Natural killer cell (primary cell): ENCODE results near the gene MAP3K6. TPM values are rescaled to one million over a fixed set of nuclear protein-coding genes. Genes with fewer than 3 reads are reported as not detected.

ENCODE experiments used
- ATAC-seq, 3 donors: fragments of 150-1000 bp in 2 of 3; fragments of 200-7000 bp in 1 of 3; cut with Tn5 transposase; 1 replicate in 1 of 3; 2 replicates in 2 of 3; pipeline ENCODE4 v1.10.0; 2021; ENCODE audit warnings: mild to moderate bottlenecking in 2 of 3, moderate library complexity in 2 of 3
- DNase-seq, 2 donors: peaks; one replicate each; pipeline versions ENCODE4 v3.0.0 to v3.0.0-alpha.2; 2013 to 2021; ENCODE audit warnings: mixed read lengths in 1 of 2
- H3K27ac ChIP-seq: one replicate; pipeline ENCODE4 v1.5.1; 2013; ENCODE audit warnings: mild to moderate bottlenecking, low read length
- H3K27me3 ChIP-seq: one replicate; pipeline ENCODE4 v1.6.1; 2013; ENCODE audit warnings: low read length; ENCODE audit not compliant: control insufficient read depth, insufficient read depth
- H3K36me3 ChIP-seq: one replicate; pipeline ENCODE4 v1.6.1; 2013; ENCODE audit warnings: low read length; ENCODE audit not compliant: control insufficient read depth, insufficient read depth
- H3K4me1 ChIP-seq: one replicate; pipeline ENCODE4 v1.6.1; 2013; ENCODE audit warnings: low read length; ENCODE audit not compliant: control insufficient read depth, insufficient read depth
- H3K4me3 ChIP-seq: one replicate; pipeline ENCODE4 v1.5.1; 2013; ENCODE audit warnings: low read length
- H3K9me3 ChIP-seq: one replicate; pipeline ENCODE4 v1.6.1; 2013; ENCODE audit warnings: low read length; ENCODE audit not compliant: control insufficient read depth, insufficient read depth
- H3K27ac Mint-ChIP-seq, 2 donors: one replicate each; pipeline ENCODE4 v1.8.0; 2022; ENCODE audit warnings: mild to moderate bottlenecking in 2 of 2, mixed read lengths in 2 of 2, moderate library complexity in 1 of 2
- H3K27me3 Mint-ChIP-seq, 2 donors: one replicate each; pipeline ENCODE4 v1.8.0; 2022; ENCODE audit warnings: low read depth in 2 of 2, mixed read lengths in 2 of 2
- H3K36me3 Mint-ChIP-seq: one replicate; pipeline ENCODE4 v1.8.0; 2022; ENCODE audit warnings: mixed read lengths
- H3K4me1 Mint-ChIP-seq, 2 donors: one replicate each; pipeline ENCODE4 v1.8.0; 2022; ENCODE audit warnings: mixed read lengths in 2 of 2
- H3K4me3 Mint-ChIP-seq: one replicate; pipeline ENCODE4 v1.8.0; 2022; ENCODE audit warnings: mild to moderate bottlenecking, moderate library complexity, mixed read lengths
- H3K9me3 Mint-ChIP-seq, 2 donors: one replicate each; pipeline ENCODE4 v1.8.0; 2022; ENCODE audit warnings: mixed read lengths in 2 of 2
- CTCF ChIP-seq: fragments of 200-600 bp; IDR thresholded peaks from one replicate; pipeline ENCODE4 v1.8.0; 2022; ENCODE audit warnings: antibody characterized with exemption
- WGBS: methylation state at CpG from one replicate; pipeline ENCODE4 v1.1.7; 2013; ENCODE audit warnings: missing lambda C conversion rate; ENCODE audit not compliant: insufficient coverage; 5-methylcytosine and 5-hydroxymethylcytosine counted together
- intact Hi-C: fragments of 100-400 bp; cut with micrococcal nuclease; formaldehyde crosslinking; loops from one replicate; pipeline ENCODE4 v1.14.2; 2022
- total RNA-seq, 4 donors: library from RNA; stranded (reverse); fragments of 120-200 nt in 1 of 4; gene quantifications; one replicate each; pipeline versions ENCODE4 v1.2.3 to v1.2.4, GENCODE V29; 2013 to 2022

Gene MAP3K6
- total RNA-seq, 3 donors from 2014 or later (not counting 1 experiment from before 2014, with no cell fraction given), result 8.2 to 15.1 (median 12.1) TPM

DNA sequence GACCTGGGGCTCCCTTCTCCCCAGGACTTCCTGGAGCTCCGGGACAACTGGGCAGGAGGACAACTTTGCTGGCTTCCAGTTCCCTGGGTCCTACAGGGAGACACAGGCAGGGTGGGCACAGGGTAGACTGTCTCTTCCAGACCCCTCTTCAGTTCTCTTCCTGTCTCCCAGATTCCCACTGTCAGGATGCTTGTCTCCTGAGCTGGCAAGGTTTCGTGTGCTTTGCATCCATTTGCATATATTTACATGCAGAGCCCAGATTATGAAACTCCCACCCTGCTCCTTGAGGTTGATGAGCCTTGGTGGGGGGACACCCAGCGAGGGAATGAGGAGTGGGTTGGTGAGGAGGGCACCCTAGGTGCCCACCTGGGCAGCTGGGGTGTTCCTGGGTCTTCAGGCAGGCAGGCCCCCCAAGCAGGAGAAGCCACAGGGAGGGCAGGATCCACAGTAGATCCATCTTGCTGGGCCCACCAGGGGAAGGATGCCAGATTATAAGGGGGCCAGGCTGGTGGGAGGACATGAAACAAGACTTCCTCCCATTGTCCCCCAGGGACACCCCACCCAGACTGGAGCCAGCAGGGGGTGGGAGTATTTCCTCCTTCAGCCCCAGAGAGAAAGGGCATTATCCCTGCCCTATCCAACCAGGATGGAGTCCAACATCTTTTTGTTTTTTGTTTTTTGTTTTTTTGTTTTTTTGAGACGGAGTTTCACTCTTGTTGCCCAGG is 7.8 kb upstream of the MAP3K6 start, which contains the start of gene FCN3:
Gene FCN3, minus strand, starts transcription at position 463 of the 725 bp plus-strand sequence. Its CDS starts 6 bp downstream, at position 457.
- Histone ChIP-seq H3K27me3 (no peaks in the 10 kb centered on the region), H3K36me3 (no peaks in the 10 kb centered on the region), H3K9me3 (no peaks in the 10 kb centered on the region), H3K4me1 (peaks cover 10% of the 10 kb centered on the region), H3K4me3 (no peak within 1 kb of the TSS), H3K27ac (no peak within 1 kb of the TSS)
- no peaks in the 10 kb centered on the region for H3K36me3 Mint-ChIP-seq
- ATAC-seq (no peak), DNase-seq (no peak)
- TF ChIP-seq CTCF, result no peak
- WGBS, result 97% methylated on average over 4 of the region's 4 CpGs
- H3K4me3 Mint-ChIP-seq, result no peak within 1 kb of the TSS
- no peaks in the 10 kb centered on the region for H3K9me3 Mint-ChIP-seq
- H3K27ac Mint-ChIP-seq, result no peak within 1 kb of the TSS
- no peaks in the 10 kb centered on the region for H3K4me1 Mint-ChIP-seq
- intact Hi-C loops, result no loop called here
- H3K27me3 Mint-ChIP-seq, result peaks cover 0 to 3% of the 10 kb centered on the region in 2 donors

DNA sequence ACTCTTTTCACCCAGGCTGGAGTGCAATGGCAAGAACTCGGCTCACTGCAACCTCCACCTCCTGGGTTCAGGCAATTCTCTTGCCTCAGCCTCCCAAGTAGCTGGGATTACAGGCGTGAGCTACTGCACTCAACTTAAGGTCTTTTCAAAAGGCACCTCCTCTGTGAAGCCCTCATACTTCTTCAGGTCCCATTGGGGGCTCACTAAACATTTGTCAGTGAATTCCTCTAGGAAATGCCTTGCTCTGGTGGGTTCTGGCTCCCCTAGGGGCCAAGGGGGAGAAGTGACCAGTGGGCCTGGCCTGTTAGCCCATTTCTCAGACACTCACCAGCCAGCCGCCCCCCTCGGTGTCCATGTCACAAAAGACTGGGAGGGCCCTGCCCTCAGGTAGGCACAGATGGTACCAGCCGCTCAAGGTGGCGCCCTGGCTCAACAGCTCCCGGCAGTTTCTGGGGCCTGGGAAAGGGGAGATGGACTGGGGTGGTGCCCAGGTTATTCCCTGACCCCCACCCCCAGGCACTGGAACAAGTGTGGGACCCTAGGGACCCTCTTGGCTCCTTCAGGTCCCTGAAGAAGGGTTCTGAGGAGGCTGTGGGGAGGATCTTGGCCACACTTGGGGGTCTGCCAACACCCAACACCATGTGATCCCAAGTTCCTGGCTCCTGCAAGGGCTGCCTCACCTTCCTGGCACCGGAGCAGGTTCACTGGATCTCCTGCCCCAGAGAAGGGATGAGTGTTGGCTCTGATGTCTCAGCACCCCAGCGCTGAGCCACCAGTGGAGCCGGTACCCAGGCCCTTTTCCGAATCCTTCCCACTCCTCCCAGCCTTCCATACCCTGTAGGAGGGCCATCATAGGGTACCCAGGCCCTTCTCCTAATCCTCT is 6.3 kb upstream of the MAP3K6 start:
- H3K27ac Mint-ChIP-seq, result no peak overlapping the region

GRCh38 chr1:27372022-27372807 is 5.5 kb upstream of the MAP3K6 start:
- no peak overlapping the region for H3K27ac ChIP-seq
- DNase-seq, result no peak
- no peak overlapping the region for H3K4me3 ChIP-seq
- Mint-ChIP-seq H3K4me1 (peaks cover 0 to 11% of the 10 kb centered on the region in 2 donors), H3K4me3 (no peak overlapping the region), H3K27ac (no peak overlapping the region), H3K36me3 (no peaks in the 10 kb centered on the region), H3K9me3 (no peaks in the 10 kb centered on the region), H3K27me3 (peaks cover 0 to 3% of the 10 kb centered on the region in 2 donors)
- no peak for TF ChIP-seq CTCF
- H3K36me3 ChIP-seq, result no peaks in the 10 kb centered on the region
- ATAC-seq, result no peak
- H3K9me3 ChIP-seq, result no peaks in the 10 kb centered on the region
- no peaks in the 10 kb centered on the region for H3K27me3 ChIP-seq
- 90% methylated on average over 18 of the region's 19 CpGs for WGBS
- intact Hi-C loops, result no loop called here
- H3K4me1 ChIP-seq, result peaks cover 29% of the 10 kb centered on the region

More for the DNA sequence above, 6.3 kb upstream of the MAP3K6 start:
- no peaks in the 10 kb centered on the region for H3K9me3 ChIP-seq
- H3K27me3 ChIP-seq, result no peaks in the 10 kb centered on the region
- 93% methylated on average over 10 of the region's 11 CpGs for WGBS
- no peaks in the 10 kb centered on the region for H3K36me3 ChIP-seq
- no peak for TF ChIP-seq CTCF
- H3K27me3 Mint-ChIP-seq, result peaks cover 0 to 3% of the 10 kb centered on the region in 2 donors
- DNase-seq (no peak), ATAC-seq (no peak)
- H3K4me1 ChIP-seq, result peaks cover 23% of the 10 kb centered on the region
- intact Hi-C loops, result no loop called here
- no peak overlapping the region for H3K27ac ChIP-seq
- no peak overlapping the region for H3K4me3 Mint-ChIP-seq
- H3K36me3 Mint-ChIP-seq, result no peaks in the 10 kb centered on the region
- H3K4me3 ChIP-seq, result no peak overlapping the region
- peaks cover 0 to 7% of the 10 kb centered on the region in 2 donors for H3K4me1 Mint-ChIP-seq
- H3K9me3 Mint-ChIP-seq, result no peaks in the 10 kb centered on the region
